ENCODE data around the gene ZSCAN2.

Gene ZSCAN2

DNA sequence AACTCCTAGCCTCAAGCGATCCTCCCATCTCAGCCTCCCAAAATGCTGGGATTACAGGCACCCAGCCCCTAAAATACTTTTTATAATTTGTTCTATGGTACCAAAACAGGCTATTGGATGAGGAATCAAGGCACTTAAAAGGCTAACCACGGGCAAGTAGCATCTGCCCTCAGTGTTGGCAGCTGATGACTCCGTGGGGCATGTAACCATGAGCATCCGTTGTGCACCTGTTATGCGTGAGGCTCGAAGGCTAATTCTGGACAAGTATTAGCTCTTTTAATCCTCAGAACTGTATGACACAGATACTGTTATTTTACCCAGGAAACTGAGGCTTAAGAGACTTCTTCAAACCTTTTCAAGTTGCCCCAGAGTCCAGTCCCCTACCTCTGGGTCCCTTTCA lies 43.0 kb downstream of the ZSCAN2 start:
- Histone ChIP-seq H3K27ac (no peak overlapping the region), H3K36me3 (ENCODE audit: insufficient read depth, low read length) (peaks cover 83% of the 10 kb centered on the region), H3K4me3 (no peak overlapping the region), H3K9ac (ENCODE audit: insufficient read length) (no peak overlapping the region), H3K9me3 (ENCODE audit: low read depth, low read length) (no peaks in the 10 kb centered on the region)
- no peak for DNase-seq (ENCODE audit: low read depth, low spot score)
- TF ChIP-seq FOXP2 (optimal IDR thresholded peaks at IDR 0.05; ENCODE audit: control extremely low read depth, extremely low read length, insufficient read depth) (no peak), POLR2AphosphoS5 (IDR thresholded peaks at IDR 0.05; ENCODE audit: borderline replicate concordance, low read depth, low read length) (no peak), EZH2 (IDR thresholded peaks at IDR 0.05) (no peak)

DNA sequence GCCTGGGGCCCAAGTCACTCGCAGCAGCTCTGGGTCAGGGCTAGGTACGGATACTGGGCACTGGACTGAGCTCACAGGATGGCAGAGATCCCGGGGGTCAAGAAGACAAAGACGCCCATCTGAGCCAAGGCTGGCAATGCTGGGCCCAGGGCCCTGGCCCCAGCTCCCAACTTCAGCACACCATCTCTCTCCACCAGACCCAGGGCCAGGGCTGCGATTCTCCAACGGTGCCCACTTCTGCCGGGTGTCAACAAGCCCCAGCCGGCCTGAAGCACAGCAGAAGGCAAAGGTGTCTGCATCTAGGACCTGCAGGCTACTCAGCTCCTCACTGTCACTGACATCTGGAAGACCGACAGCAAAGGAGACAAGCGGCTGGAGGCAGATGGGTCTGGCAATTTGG lies 44.7 kb downstream of the ZSCAN2 start:
- Histone ChIP-seq H3K36me3 (ENCODE audit: insufficient read depth, low read length) (peaks cover 78% of the 10 kb centered on the region), H3K4me3 (no peak overlapping the region), H3K9ac (ENCODE audit: insufficient read length) (no peak overlapping the region), H3K9me3 (ENCODE audit: low read depth, low read length) (no peaks in the 10 kb centered on the region), H3K27ac (no peak overlapping the region)
- TF ChIP-seq FOXP2 (optimal IDR thresholded peaks at IDR 0.05; ENCODE audit: control extremely low read depth, extremely low read length, insufficient read depth) (no peak), EZH2 (IDR thresholded peaks at IDR 0.05) (no peak), POLR2AphosphoS5 (IDR thresholded peaks at IDR 0.05; ENCODE audit: borderline replicate concordance, low read depth, low read length) (no peak)
- no peak for DNase-seq (ENCODE audit: low read depth, low spot score)

DNA sequence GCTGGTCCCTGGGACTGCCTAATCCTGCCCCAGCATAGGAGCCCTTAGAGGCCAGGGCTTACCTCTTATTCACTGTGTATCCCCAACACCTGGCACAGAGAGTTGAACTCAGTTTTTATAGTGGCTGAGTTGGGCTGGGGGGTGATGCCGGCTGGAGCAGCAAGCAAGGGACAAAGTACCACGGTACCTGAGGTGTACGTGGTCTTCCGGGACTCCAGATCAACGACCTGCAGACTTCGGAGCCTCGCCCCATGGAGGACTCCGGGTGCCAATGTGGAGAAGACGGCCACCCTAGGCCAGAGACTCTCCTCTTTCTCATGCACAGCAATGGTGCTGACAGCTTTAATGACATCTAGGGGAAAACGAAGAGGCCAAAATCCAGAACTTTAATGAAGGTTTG lies 45.2 kb downstream of the ZSCAN2 start:
- Histone ChIP-seq H3K9ac (ENCODE audit: insufficient read length) (no peak overlapping the region), H3K9me3 (ENCODE audit: low read depth, low read length) (no peaks in the 10 kb centered on the region), H3K4me3 (no peak overlapping the region), H3K36me3 (ENCODE audit: insufficient read depth, low read length) (peaks cover 76% of the 10 kb centered on the region), H3K27ac (no peak overlapping the region)
- DNase-seq (ENCODE audit: low read depth, low spot score): no peak
- TF ChIP-seq EZH2 (IDR thresholded peaks at IDR 0.05) (no peak), POLR2AphosphoS5 (IDR thresholded peaks at IDR 0.05; ENCODE audit: borderline replicate concordance, low read depth, low read length) (no peak), FOXP2 (optimal IDR thresholded peaks at IDR 0.05; ENCODE audit: control extremely low read depth, extremely low read length, insufficient read depth) (no peak)

DNA sequence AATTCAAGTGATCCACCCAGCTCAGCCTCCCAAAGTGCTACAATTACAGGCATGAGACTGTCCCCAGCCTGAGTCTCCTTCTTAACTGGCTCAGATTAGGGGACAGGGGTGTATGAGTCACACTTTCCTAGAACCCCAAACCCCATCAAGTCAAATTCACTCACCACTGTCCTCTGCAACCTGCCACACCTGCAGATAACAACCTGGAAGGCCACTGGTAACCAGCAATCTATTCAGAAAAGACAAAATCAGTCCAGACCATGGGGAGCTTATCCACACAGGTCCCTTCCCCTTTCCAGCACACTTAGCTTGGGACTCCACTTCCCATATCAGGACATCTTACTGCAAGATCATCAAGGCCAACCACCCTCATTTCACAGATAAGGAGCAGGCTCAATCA lies 46.9 kb downstream of the ZSCAN2 start:
- no peaks in the 10 kb centered on the region for H3K9me3 ChIP-seq (ENCODE audit: low read depth, low read length)

DNA sequence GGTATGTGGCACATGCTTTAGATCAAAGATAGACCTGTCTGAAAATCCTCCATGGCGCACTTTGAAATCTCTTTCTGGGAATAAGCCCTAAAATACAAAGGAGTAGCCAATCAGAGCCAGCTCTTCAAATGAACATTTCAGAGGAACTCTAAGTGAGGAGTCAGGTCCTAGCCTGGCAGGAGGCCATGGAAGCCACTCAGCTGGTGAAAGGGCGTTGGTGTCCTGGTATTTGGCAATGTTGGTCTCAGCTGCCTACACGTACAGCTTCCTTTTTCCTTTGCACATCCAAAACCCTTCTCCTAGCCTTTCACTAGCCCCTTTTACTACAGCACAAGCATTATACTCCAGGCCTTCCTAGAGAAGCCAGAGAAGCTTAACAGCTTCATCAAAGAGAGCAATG lies 47.7 kb downstream of the ZSCAN2 start:
- H3K9ac ChIP-seq (ENCODE audit: insufficient read length): no peak overlapping the region
- peaks cover 75% of the 10 kb centered on the region for H3K36me3 ChIP-seq (ENCODE audit: insufficient read depth, low read length)
- no peaks in the 10 kb centered on the region for H3K9me3 ChIP-seq (ENCODE audit: low read depth, low read length)
- TF ChIP-seq FOXP2 (optimal IDR thresholded peaks at IDR 0.05; ENCODE audit: control extremely low read depth, extremely low read length, insufficient read depth) (no peak), EZH2 (IDR thresholded peaks at IDR 0.05) (no peak), POLR2AphosphoS5 (IDR thresholded peaks at IDR 0.05; ENCODE audit: borderline replicate concordance, low read depth, low read length) (no peak)
- no peak for DNase-seq (ENCODE audit: low read depth, low spot score)
- no peak overlapping the region for H3K4me3 ChIP-seq
- H3K27ac ChIP-seq: no peak overlapping the region

More for the DNA sequence above, 46.9 kb downstream of the ZSCAN2 start:
- Histone ChIP-seq H3K4me3 (no peak overlapping the region), H3K36me3 (ENCODE audit: insufficient read depth, low read length) (peaks cover 80% of the 10 kb centered on the region), H3K9ac (ENCODE audit: insufficient read length) (no peak overlapping the region), H3K27ac (no peak overlapping the region)
- DNase-seq (ENCODE audit: low read depth, low spot score): no peak
- TF ChIP-seq POLR2AphosphoS5 (IDR thresholded peaks at IDR 0.05; ENCODE audit: borderline replicate concordance, low read depth, low read length) (no peak), FOXP2 (optimal IDR thresholded peaks at IDR 0.05; ENCODE audit: control extremely low read depth, extremely low read length, insufficient read depth) (no peak), EZH2 (IDR thresholded peaks at IDR 0.05) (no peak)

DNA sequence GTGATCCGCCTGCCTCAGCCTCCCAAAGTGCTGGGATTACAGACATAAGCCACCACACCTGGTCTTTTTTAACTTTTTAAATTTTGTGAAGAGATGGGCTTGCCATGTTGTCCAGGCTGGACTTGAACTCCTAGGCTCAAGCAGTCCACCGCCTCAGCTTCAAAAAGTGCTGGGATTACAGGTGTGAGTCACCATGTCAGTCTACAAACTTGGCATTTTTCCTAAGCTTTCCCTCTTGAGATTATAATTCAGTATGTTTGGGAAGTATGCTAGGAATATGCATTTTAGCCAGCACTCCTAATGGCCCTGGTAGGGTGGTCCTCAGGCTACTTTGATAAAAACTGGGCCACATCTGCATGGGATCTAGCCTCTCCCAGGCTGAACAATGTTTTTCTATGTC lies 48.9 kb downstream of the ZSCAN2 start:
- H3K9ac ChIP-seq (ENCODE audit: insufficient read length): no peak overlapping the region
- no peak for DNase-seq (ENCODE audit: low read depth, low spot score)
- no peak overlapping the region for H3K4me3 ChIP-seq
- H3K27ac ChIP-seq: no peak overlapping the region
- H3K36me3 ChIP-seq (ENCODE audit: insufficient read depth, low read length): peaks cover 69% of the 10 kb centered on the region
- no peaks in the 10 kb centered on the region for H3K9me3 ChIP-seq (ENCODE audit: low read depth, low read length)
- TF ChIP-seq EZH2 (IDR thresholded peaks at IDR 0.05): no peak
- TF ChIP-seq POLR2AphosphoS5 (IDR thresholded peaks at IDR 0.05; ENCODE audit: borderline replicate concordance, low read depth, low read length): no peak
- TF ChIP-seq FOXP2 (optimal IDR thresholded peaks at IDR 0.05; ENCODE audit: control extremely low read depth, extremely low read length, insufficient read depth): no peak

DNA sequence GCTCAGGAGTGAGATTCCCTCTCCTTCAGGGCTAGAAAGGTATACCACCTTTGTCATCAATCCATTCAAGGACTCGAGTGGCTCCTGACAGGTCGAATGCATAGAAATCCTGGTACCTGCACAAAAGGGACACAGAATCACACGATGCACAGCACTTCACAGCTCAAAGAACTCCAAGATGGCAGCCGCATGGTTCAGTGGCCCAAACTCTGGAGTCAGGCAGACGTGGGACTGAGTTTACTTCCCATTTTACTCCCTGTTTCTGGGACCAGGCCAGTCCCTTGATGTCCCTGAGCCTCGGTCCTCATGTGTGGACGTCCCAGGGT lies 52.7 kb downstream of the ZSCAN2 start:
- DNase-seq (ENCODE audit: low read depth, low spot score): no peak
- H3K4me3 ChIP-seq: peak overlapping the region; percentile 92
- no peaks in the 10 kb centered on the region for H3K9me3 ChIP-seq (ENCODE audit: low read depth, low read length)
- TF ChIP-seq POLR2AphosphoS5 (IDR thresholded peaks at IDR 0.05; ENCODE audit: borderline replicate concordance, low read depth, low read length) (no peak), FOXP2 (optimal IDR thresholded peaks at IDR 0.05; ENCODE audit: control extremely low read depth, extremely low read length, insufficient read depth) (no peak), EZH2 (IDR thresholded peaks at IDR 0.05) (no peak)
- H3K27ac ChIP-seq: peak overlapping the region; percentile 48; the same call in 1 of the 2 replicates
- H3K9ac ChIP-seq (ENCODE audit: insufficient read length): peak overlapping the region; percentile 93
- peaks cover 34% of the 10 kb centered on the region for H3K36me3 ChIP-seq (ENCODE audit: insufficient read depth, low read length)

DNA sequence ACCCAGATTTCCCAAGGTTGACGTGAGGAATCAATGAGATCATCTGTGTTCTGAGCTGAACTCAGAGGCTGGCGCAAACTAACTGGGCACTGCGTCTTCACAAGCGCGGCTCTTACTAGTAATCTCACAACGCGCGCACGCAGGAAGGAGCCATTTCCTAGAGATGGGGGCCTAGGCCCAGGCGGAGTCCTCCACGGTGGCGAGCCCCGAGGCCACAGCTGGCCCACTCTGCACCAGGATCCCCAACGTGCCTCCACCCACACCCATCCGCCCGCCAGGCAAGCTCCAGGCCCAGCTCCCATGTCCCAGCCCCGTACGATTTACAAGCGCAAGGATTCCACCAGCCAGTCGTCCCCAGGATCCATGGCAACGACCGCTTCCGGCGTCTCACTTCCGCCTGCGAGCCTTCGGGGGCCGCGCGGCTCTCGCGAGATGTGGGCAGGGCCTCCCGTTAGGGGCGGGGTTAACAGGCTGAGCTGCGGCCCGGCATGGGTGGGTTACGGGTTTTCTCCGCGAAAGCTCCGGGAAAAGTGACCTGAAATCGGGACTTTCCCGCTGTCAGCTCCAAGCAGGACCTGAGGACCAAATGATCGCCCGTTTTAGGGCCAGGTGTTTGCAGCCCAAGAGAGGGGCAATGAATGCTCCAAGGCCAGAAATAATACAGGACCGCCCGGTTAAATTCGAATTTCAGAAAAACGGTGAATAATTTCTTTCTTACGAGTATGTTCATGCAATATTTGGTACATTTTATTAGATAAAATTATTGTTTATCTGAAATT lies 53.3 kb downstream of the ZSCAN2 start, which contains the start of gene WDR73:
TSS of gene WDR73 (minus strand) at position 374 of the 779 bp plus-strand sequence. CDS start at position 365, 9 bp downstream.
- H3K4me3 ChIP-seq: peak within 1 kb of the TSS; percentile 92
- TF ChIP-seq FOXP2 (optimal IDR thresholded peaks at IDR 0.05; ENCODE audit: control extremely low read depth, extremely low read length, insufficient read depth): no peak
- no peak for TF ChIP-seq EZH2 (IDR thresholded peaks at IDR 0.05)
- peak; percentile 92 for TF ChIP-seq POLR2AphosphoS5 (IDR thresholded peaks at IDR 0.05; ENCODE audit: borderline replicate concordance, low read depth, low read length)
- H3K36me3 ChIP-seq (ENCODE audit: insufficient read depth, low read length): peaks cover 29% of the 10 kb centered on the region
- peak within 1 kb of the TSS; percentile 82; the same call in 1 of the 2 replicates for H3K27ac ChIP-seq
- peak; percentile 51 for DNase-seq (ENCODE audit: low read depth, low spot score)
- peak within 1 kb of the TSS; percentile 93 for H3K9ac ChIP-seq (ENCODE audit: insufficient read length)
- no peaks in the 10 kb centered on the region for H3K9me3 ChIP-seq (ENCODE audit: low read depth, low read length)
